CD8-positive, alpha-beta memory T cell (primary cell): Measurements from ENCODE around the gene LIPC. TPM values are rescaled to one million over a fixed set of nuclear protein-coding genes. Genes with fewer than 3 reads are reported as not detected.

Experiments
- CTCF ChIA-PET: fragments of 350-600 bp; sonication (Branson Sonifier 250); formaldehyde crosslinking; loops from one replicate; lab custom pipeline; 2021; ENCODE audit warnings: antibody characterized with exemption; lab: Charles Lee
- POLR2A ChIA-PET: fragments of 350-600 bp; sonication (Branson Sonifier 250); formaldehyde crosslinking; loops from one replicate; lab custom pipeline; 2021; ENCODE audit warnings: antibody characterized with exemption; lab: Charles Lee
- DNase-seq, 5 donors: peaks; one replicate each; pipeline versions ENCODE4 v3.0.0 to v3.0.0-alpha.2; 2020 to 2022; ENCODE audit warnings: mixed read lengths in 1 of 5
- H3K27ac ChIP-seq: one replicate; pipeline ENCODE4 v1.7.0; 2013; ENCODE audit warnings: low read depth, mild to moderate bottlenecking, low read length, moderate library complexity
- H3K27me3 ChIP-seq: 2 replicates; pipeline ENCODE4 v1.7.0; 2013; ENCODE audit warnings: low read length, mild to moderate bottlenecking; ENCODE audit not compliant: insufficient read depth, poor library complexity, severe bottlenecking
- H3K36me3 ChIP-seq: 2 replicates; pipeline ENCODE4 v1.7.0; 2013; ENCODE audit warnings: mild to moderate bottlenecking, low read length, moderate library complexity; ENCODE audit not compliant: insufficient read depth
- H3K4me1 ChIP-seq: 2 replicates; pipeline ENCODE4 v1.7.0; 2013; ENCODE audit warnings: mild to moderate bottlenecking, low read length, moderate library complexity; ENCODE audit not compliant: insufficient read depth
- H3K4me3 ChIP-seq: 2 replicates; pipeline ENCODE4 v1.7.0; 2013; ENCODE audit warnings: mild to moderate bottlenecking, low read length
- H3K9me3 ChIP-seq: 2 replicates; pipeline ENCODE4 v1.7.0; 2013; ENCODE audit warnings: mild to moderate bottlenecking, low read length
- H3K27ac Mint-ChIP-seq, 8 donors: one replicate each; pipeline ENCODE4 v1.8.0; 2020 to 2021; ENCODE audit warnings: mixed read lengths in 8 of 8, mild to moderate bottlenecking in 6 of 8, inconsistent platforms in 3 of 8, moderate library complexity in 3 of 8
- H3K27me3 Mint-ChIP-seq, 2 donors: one replicate each; pipeline ENCODE4 v1.8.0; 2020 to 2021; ENCODE audit warnings: mixed read lengths in 2 of 2, mild to moderate bottlenecking in 1 of 2, moderate library complexity in 1 of 2
- H3K36me3 Mint-ChIP-seq, 3 donors: one replicate each; pipeline ENCODE4 v1.8.0; 2020 to 2021; ENCODE audit warnings: mixed read lengths in 3 of 3, inconsistent platforms in 1 of 3, mild to moderate bottlenecking in 1 of 3
- H3K4me1 Mint-ChIP-seq, 3 donors: one replicate each; pipeline ENCODE4 v1.8.0; 2020 to 2021; ENCODE audit warnings: mixed read lengths in 3 of 3, inconsistent platforms in 1 of 3, mild to moderate bottlenecking in 1 of 3
- H3K4me3 Mint-ChIP-seq, 7 donors: one replicate each; pipeline ENCODE4 v1.8.0; 2020 to 2021; ENCODE audit warnings: mixed read lengths in 7 of 7, mild to moderate bottlenecking in 6 of 7, moderate library complexity in 4 of 7, inconsistent platforms in 2 of 7
- H3K9me3 Mint-ChIP-seq, 5 donors: one replicate each; pipeline ENCODE4 v1.8.0; 2020 to 2022; ENCODE audit warnings: mixed read lengths in 5 of 5, mild to moderate bottlenecking in 3 of 5, moderate library complexity in 2 of 5, inconsistent platforms in 1 of 5
- polyA plus RNA-seq: library from polyadenylated mRNA; unstranded; fragments of 300-500 nt; fragmentation: Illumina TruSeq; gene quantifications from one replicate; pipeline ENCODE4 v1.2.3, GENCODE V29; 2021
- total RNA-seq, 2 experiments: library from RNA; stranded (reverse); gene quantifications; one replicate each; pipeline ENCODE4 v1.2.3, GENCODE V29; 2021

The LIPC gene
- total and polyA plus RNA-seq, 3 experiments from 2014 or later: 0.28 to 1.5 (median 0.47) TPM

GRCh38 chr15:58545307-58546065, 113.7 kb downstream of the LIPC start:
- POLR2A ChIA-PET: no interaction called here
- H3K27ac ChIP-seq: peak overlapping the region; percentile 50
- peak overlapping the region; percentile 48 to 89 (median 78) for H3K27ac Mint-ChIP-seq
- DNase-seq: no peak
- CTCF ChIA-PET: interaction anchor here (1.5 kb wide), 1 partner anchor 19 kb away, joined by 3 read pairs; no protein-coding TSS in a partner anchor
- peaks cover 12 to 26% (median 23%) of the 10 kb centered on the region in 3 donors for H3K4me1 Mint-ChIP-seq
- no peaks in the 10 kb centered on the region for H3K36me3 Mint-ChIP-seq
- no peaks in the 10 kb centered on the region for H3K36me3 ChIP-seq
- no peak overlapping the region for H3K4me3 ChIP-seq
- H3K4me1 ChIP-seq: peaks cover 22% of the 10 kb centered on the region
- H3K27me3 ChIP-seq: no peaks in the 10 kb centered on the region
- no peaks in the 10 kb centered on the region for H3K9me3 ChIP-seq
- H3K4me3 Mint-ChIP-seq: peak overlapping the region in 5 of 7 donors; percentile 17 to 78 (median 43)
- H3K27me3 Mint-ChIP-seq: no peaks in the 10 kb centered on the region
- H3K9me3 Mint-ChIP-seq: no peaks in the 10 kb centered on the region

GRCh38 chr15:58546066-58546591, 114.3 kb downstream of the LIPC start:
- Histone ChIP-seq H3K4me1 (peaks cover 22% of the 10 kb centered on the region), H3K27me3 (no peaks in the 10 kb centered on the region), H3K27ac (peak overlapping the region; percentile 50), H3K4me3 (no peak overlapping the region), H3K36me3 (no peaks in the 10 kb centered on the region), H3K9me3 (no peaks in the 10 kb centered on the region)
- ChIA-PET POLR2A (no interaction called here), CTCF (interaction anchor here (1.5 kb wide), 1 partner anchor 18 kb away, joined by 3 read pairs; no protein-coding TSS in a partner anchor)
- DNase-seq: no peak
- H3K27me3 Mint-ChIP-seq: peaks cover 0 to 2% of the 10 kb centered on the region in 2 donors
- no peaks in the 10 kb centered on the region for H3K36me3 Mint-ChIP-seq
- H3K27ac Mint-ChIP-seq: peak overlapping the region in 2 of 8 donors; percentile 81 to 89
- H3K4me1 Mint-ChIP-seq: peaks cover 13 to 28% (median 26%) of the 10 kb centered on the region in 3 donors
- no peaks in the 10 kb centered on the region for H3K9me3 Mint-ChIP-seq
- H3K4me3 Mint-ChIP-seq: no peak overlapping the region

DNA sequence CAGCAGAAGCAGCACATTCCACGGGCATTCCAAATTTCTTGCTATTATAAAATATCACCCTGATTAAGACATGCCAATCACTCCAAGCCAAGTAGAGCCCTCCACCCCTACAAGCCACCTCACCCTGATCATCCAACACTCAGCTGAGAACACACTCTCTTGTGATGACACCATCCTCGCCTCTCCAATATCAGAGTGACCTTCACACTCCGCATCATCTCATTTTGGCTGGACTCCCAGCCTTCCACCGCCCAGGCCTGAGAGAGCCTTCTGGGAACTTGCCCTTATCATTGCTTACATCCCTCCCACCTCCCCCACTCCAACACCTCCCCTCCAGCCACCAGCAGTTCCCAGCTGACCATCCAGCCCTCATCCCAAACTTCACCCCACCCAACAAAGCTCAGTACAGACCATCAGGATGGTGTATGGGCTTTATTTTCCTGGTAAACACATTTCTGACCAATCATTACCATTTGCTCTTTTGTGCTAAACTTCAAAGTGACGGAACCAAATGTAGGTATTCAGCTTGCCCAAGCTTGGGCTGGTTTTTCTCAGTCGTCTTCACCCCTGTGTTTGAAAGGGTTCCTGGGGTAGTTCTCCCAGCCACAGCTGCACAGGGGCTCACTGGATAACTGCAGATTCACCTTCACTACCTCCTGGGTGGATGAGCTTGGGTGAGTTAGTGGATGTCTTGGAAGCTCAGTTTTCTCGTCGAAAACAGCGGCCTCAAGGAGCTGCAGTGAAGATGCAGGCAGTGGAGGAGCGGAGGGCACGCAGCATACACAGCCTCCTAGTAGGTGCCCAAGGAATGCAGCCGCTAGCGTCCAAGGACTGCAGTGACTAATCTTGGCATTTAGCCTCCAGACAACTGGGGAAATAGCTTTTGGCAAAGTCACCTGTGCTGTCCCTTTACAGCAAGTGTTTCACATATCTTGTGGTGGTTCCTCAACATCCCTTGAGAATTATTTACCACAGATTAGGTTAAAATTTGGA, 115.1 kb downstream of the LIPC start:
- Mint-ChIP-seq H3K4me1 (peaks cover 19 to 36% (median 34%) of the 10 kb centered on the region in 3 donors), H3K27me3 (peaks cover 0 to 6% of the 10 kb centered on the region in 2 donors), H3K36me3 (no peaks in the 10 kb centered on the region), H3K27ac (peak overlapping the region in 4 of 8 donors; percentile 26 to 66 (median 48)), H3K9me3 (no peaks in the 10 kb centered on the region), H3K4me3 (peak overlapping the region in 1 of 7 donors; percentile 54)
- no peaks in the 10 kb centered on the region for H3K27me3 ChIP-seq
- no peak overlapping the region for H3K4me3 ChIP-seq
- ChIA-PET POLR2A (no interaction called here), CTCF (no interaction called here)
- DNase-seq: no peak
- H3K27ac ChIP-seq: peak overlapping the region; percentile 50
- H3K4me1 ChIP-seq: peaks cover 22% of the 10 kb centered on the region
- H3K9me3 ChIP-seq: no peaks in the 10 kb centered on the region
- no peaks in the 10 kb centered on the region for H3K36me3 ChIP-seq

DNA sequence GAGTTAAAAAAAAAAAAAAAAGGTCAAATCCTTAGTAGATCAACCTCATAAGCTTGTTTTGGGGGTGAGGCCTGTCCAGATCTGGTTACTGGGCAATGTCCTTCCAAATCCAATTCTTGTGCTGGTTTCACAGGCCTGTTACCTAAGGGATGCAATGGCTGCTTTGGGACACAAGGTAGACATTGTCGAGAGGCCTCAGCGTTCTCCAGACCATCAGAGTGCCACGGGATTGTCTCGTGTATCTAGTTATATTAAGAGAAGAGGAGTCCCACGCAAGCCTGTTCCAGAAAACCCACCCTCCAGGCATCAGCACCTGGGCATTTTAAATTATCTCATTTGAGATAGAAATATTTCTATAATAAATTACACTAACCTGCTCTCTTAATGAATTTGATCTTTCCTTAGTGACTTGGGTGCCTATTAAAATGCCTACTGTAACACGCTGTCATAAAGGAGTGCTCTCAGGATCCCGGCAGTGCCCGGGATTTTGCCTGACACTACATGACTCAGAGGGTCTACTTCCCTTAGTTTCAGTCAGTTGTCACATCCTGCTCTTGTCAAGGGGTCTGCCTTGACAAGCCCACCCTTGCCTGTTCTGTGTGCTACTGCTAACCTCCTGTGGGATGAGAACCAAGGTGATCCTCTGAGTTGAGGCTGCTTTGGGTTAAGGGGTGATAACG, 116.0 kb downstream of the LIPC start:
- CTCF ChIA-PET: no interaction called here
- no peak for DNase-seq

GRCh38 chr15:58548308-58549012, 116.7 kb downstream of the LIPC start:
- H3K27ac Mint-ChIP-seq: peak overlapping the region in 1 of 8 donors; percentile 56
- DNase-seq: no peak
- H3K9me3 ChIP-seq: no peaks in the 10 kb centered on the region
- no peaks in the 10 kb centered on the region for H3K36me3 Mint-ChIP-seq
- H3K27me3 Mint-ChIP-seq: peaks cover 6 to 7% of the 10 kb centered on the region in 2 donors
- H3K4me3 Mint-ChIP-seq: no peak overlapping the region
- no peak overlapping the region for H3K4me3 ChIP-seq
- H3K27ac ChIP-seq: no peak overlapping the region
- H3K4me1 Mint-ChIP-seq: peaks cover 19 to 44% (median 34%) of the 10 kb centered on the region in 3 donors
- peaks cover 22% of the 10 kb centered on the region for H3K4me1 ChIP-seq
- no peaks in the 10 kb centered on the region for H3K9me3 Mint-ChIP-seq
- ChIA-PET CTCF (no interaction called here), POLR2A (no interaction called here)
- H3K36me3 ChIP-seq: no peaks in the 10 kb centered on the region
- no peaks in the 10 kb centered on the region for H3K27me3 ChIP-seq

More for the DNA sequence above, 116.0 kb downstream of the LIPC start:
- Histone ChIP-seq H3K27ac (peak overlapping the region; percentile 48), H3K4me3 (no peak overlapping the region), H3K27me3 (no peaks in the 10 kb centered on the region), H3K36me3 (no peaks in the 10 kb centered on the region), H3K4me1 (peaks cover 22% of the 10 kb centered on the region), H3K9me3 (no peaks in the 10 kb centered on the region)
- Mint-ChIP-seq H3K9me3 (no peaks in the 10 kb centered on the region), H3K36me3 (no peaks in the 10 kb centered on the region), H3K4me1 (peaks cover 19 to 40% (median 34%) of the 10 kb centered on the region in 3 donors), H3K4me3 (no peak overlapping the region), H3K27ac (peak overlapping the region in 1 of 8 donors; percentile 5), H3K27me3 (peaks cover 2 to 6% of the 10 kb centered on the region in 2 donors)
- POLR2A ChIA-PET: no interaction called here

DNA sequence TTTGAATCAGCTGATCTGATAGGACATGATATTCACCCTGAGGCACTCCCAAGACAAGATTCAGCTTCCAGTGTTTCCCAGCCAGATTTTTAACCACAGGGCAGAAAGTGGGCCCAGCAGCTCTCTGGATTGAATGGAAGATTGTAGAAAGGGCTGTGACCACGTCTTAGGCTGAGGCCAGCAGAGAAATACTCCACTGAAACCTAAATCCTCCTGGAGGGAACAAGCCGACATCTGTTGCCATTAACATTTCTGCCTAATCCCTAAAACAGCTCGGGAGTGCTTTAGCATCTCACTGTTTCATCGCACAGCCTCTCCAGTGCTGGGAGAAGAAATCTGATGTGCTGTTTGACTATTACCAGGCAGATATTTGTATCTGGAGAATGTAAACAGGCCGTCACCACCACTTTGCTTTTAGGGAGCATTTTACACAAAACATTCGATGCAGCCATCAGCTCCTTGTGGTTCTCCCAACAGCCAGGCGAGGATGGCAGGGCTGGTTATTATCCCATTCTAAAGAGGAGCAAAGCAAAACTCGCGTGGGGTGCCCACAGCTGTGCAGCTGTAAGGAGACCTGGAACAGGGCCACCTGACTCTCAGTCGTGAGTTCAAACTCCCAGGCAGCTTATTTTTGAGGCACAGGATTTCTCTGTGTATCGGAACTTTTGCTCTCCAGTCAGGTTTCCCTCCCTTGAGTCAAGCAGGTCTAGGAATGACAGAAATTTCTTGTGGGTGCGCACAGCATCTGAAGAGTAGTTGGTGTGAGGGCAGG, 117.4 kb downstream of the LIPC start:
- no peaks in the 10 kb centered on the region for H3K9me3 ChIP-seq
- no peak overlapping the region for H3K4me3 Mint-ChIP-seq
- peaks cover 6 to 7% of the 10 kb centered on the region in 2 donors for H3K27me3 Mint-ChIP-seq
- POLR2A ChIA-PET: no interaction called here
- H3K4me1 ChIP-seq: peaks cover 22% of the 10 kb centered on the region
- no peak overlapping the region for H3K4me3 ChIP-seq
- H3K27ac ChIP-seq: no peak overlapping the region
- H3K36me3 ChIP-seq: no peaks in the 10 kb centered on the region
- no peaks in the 10 kb centered on the region for H3K9me3 Mint-ChIP-seq
- peak overlapping the region in 1 of 8 donors; percentile 56 for H3K27ac Mint-ChIP-seq
- peaks cover 21 to 44% (median 38%) of the 10 kb centered on the region in 3 donors for H3K4me1 Mint-ChIP-seq
- no peak for DNase-seq
- no peaks in the 10 kb centered on the region for H3K36me3 Mint-ChIP-seq
- CTCF ChIA-PET: no interaction called here
- H3K27me3 ChIP-seq: no peaks in the 10 kb centered on the region

GRCh38 chr15:58549785-58550074, 117.9 kb downstream of the LIPC start:
- DNase-seq: no peak
- no peak overlapping the region for H3K27ac ChIP-seq
- no peaks in the 10 kb centered on the region for H3K9me3 ChIP-seq
- H3K36me3 Mint-ChIP-seq: no peaks in the 10 kb centered on the region
- ChIA-PET CTCF (no interaction called here), POLR2A (no interaction called here)
- H3K4me3 ChIP-seq: no peak overlapping the region
- H3K27ac Mint-ChIP-seq: no peak overlapping the region
- no peaks in the 10 kb centered on the region for H3K27me3 ChIP-seq
- no peaks in the 10 kb centered on the region for H3K36me3 ChIP-seq
- H3K27me3 Mint-ChIP-seq: peaks cover 6 to 7% of the 10 kb centered on the region in 2 donors
- no peaks in the 10 kb centered on the region for H3K9me3 Mint-ChIP-seq
- peaks cover 19% of the 10 kb centered on the region for H3K4me1 ChIP-seq
- H3K4me1 Mint-ChIP-seq: peaks cover 21 to 41% (median 35%) of the 10 kb centered on the region in 3 donors
- no peak overlapping the region for H3K4me3 Mint-ChIP-seq
